HG03045 (cell line): Measurements from ENCODE around the gene MARS1.
"Not testable (repeated sequence)": the region's sequence is repeated elsewhere in the genome, so short reads cannot be mapped to it uniquely, and the experiment has no call there.

Source experiments
- ATAC-seq: cut with Tn5 transposase; IDR thresholded peaks from one replicate; pipeline ENCODE4 v1.9.1; 2021; ENCODE audit warnings: mild to moderate bottlenecking, moderate library complexity; ENCODE audit not compliant: unreplicated experiment

MARS1 gene

GRCh38 chr12:57489157-57489641, 1.3 kb downstream of the MARS1 start:
- ATAC-seq = no peak

- no peak for ATAC-seq
Observed at GRCh38 chr12:57490126-57490525, 2.3 kb downstream of the MARS1 start.

GRCh38 chr12:57491393-57492280, 3.8 kb downstream of the MARS1 start:
- ATAC-seq = no peak

GRCh38 chr12:57495051-57495701, 7.3 kb downstream of the MARS1 start:
- not testable (repeated sequence) for ATAC-seq

GRCh38 chr12:57496822-57497221, 9.0 kb downstream of the MARS1 start:
- ATAC-seq = no peak

- ATAC-seq = no peak
Observed at GRCh38 chr12:57497223-57498131, 9.6 kb downstream of the MARS1 start.

- no peak for ATAC-seq
Observed at GRCh38 chr12:57498132-57498502, 10.2 kb downstream of the MARS1 start.

- ATAC-seq = no peak
Observed at GRCh38 chr12:57498571-57498970, 10.7 kb downstream of the MARS1 start.

- ATAC-seq = no peak
Observed at GRCh38 chr12:57500213-57500612, 12.3 kb downstream of the MARS1 start.

GRCh38 chr12:57502311-57502969, 14.6 kb downstream of the MARS1 start:
- not testable (repeated sequence) for ATAC-seq

- not testable (repeated sequence) for ATAC-seq
Observed at GRCh38 chr12:57506541-57506940, 18.7 kb downstream of the MARS1 start.

GRCh38 chr12:57507796-57508195, 19.9 kb downstream of the MARS1 start:
- not testable (repeated sequence) for ATAC-seq

GRCh38 chr12:57511161-57511560, 23.3 kb downstream of the MARS1 start:
- no peak for ATAC-seq

GRCh38 chr12:57511588-57512325, 23.9 kb downstream of the MARS1 start:
- no peak for ATAC-seq

- no peak for ATAC-seq
Observed at GRCh38 chr12:57512665-57513064, 24.8 kb downstream of the MARS1 start.

- ATAC-seq = no peak
Observed at GRCh38 chr12:57513266-57513665, 25.4 kb downstream of the MARS1 start.

- ATAC-seq = not testable (repeated sequence)
Observed at GRCh38 chr12:57513677-57514076, 25.8 kb downstream of the MARS1 start.

- not testable (repeated sequence) for ATAC-seq
Observed at GRCh38 chr12:57514246-57514645, 26.4 kb downstream of the MARS1 start.

GRCh38 chr12:57514720-57515407, 27.0 kb downstream of the MARS1 start:
- ATAC-seq = no peak
